HepG2 (cell line): ENCODE measurements around the gene GLDC. TPM values are rescaled to one million over a fixed set of nuclear protein-coding genes. Genes with fewer than 3 reads are reported as not detected.

Experiments used
- ATAC-seq: fragments of 200-7000 bp; cut with Tn5 transposase; 3 replicates; pipeline ENCODE4 v1.9.1; 2020; ENCODE audit warnings: mild to moderate bottlenecking, moderate library complexity
- BruUV-seq: library from RNA; stranded (reverse); fragments of 400-500 nt; replicated peaks from 2 replicates; lab custom pipeline; 2021; lab: Mats Ljungman, UMichigan
- CTCF ChIA-PET: fragments of 300-600 bp; formaldehyde crosslinking; extraction: SDS; loops from one replicate; lab custom pipeline; 2021; ENCODE audit warnings: low total read pairs, inconsistent platforms, low intra/inter-chr PET ratio; lab: Yijun Ruan, JAX
- POLR2A ChIA-PET: fragments of 350-600 bp; sonication (Branson Sonifier 250); formaldehyde crosslinking; loops from one replicate; lab custom pipeline; 2020; ENCODE audit warnings: antibody characterized with exemption, inconsistent platforms; lab: Yijun Ruan, JAX
- DNase-seq: peaks from one replicate; pipeline ENCODE4 v3.0.0-alpha.2; 2015; ENCODE audit warnings: low spot score
- FAIRE-seq: peaks from 3 replicates; lab custom pipeline; 2011; peaks lifted over from hg19 to GRCh38; lab: Jason Lieb, UNC
- H2AFZ ChIP-seq: one replicate; pipeline ENCODE4 v1.6.1; 2011; ENCODE audit warnings: low read length, inconsistent platforms
- H3K27ac ChIP-seq: fragments of 300-600 bp; 3 replicates; pipeline ENCODE4 v1.8.0; 2011; ENCODE audit warnings: mixed run types, mild to moderate bottlenecking, mixed read lengths, low read length, inconsistent platforms; ENCODE audit not compliant: insufficient read depth; ENCODE audit errors: extremely low read length
- H3K27me3 ChIP-seq, 2 experiments: fragments of 200-600 bp in 1 of 2; 2 replicates in 1 of 2; 3 replicates in 1 of 2; pipeline versions ENCODE4 v1.6.0 to v1.8.0; 2011; ENCODE audit warnings: low read length in 2 of 2, mild to moderate bottlenecking in 2 of 2, moderate library complexity in 2 of 2, inconsistent platforms in 1 of 2; ENCODE audit not compliant: insufficient read depth in 2 of 2, control insufficient read depth in 1 of 2
- H3K36me3 ChIP-seq, 2 experiments: fragments of 200-600 bp in 1 of 2; replicated peaks in 1 of 2; 2 replicates in 1 of 2; 3 replicates in 1 of 2; pipeline versions ENCODE4 v1.5.1 to v1.8.0; 2011; ENCODE audit warnings: low read length in 2 of 2, inconsistent platforms in 1 of 2; ENCODE audit not compliant: insufficient read depth in 2 of 2, control insufficient read depth in 1 of 2
- H3K4me1 ChIP-seq: 2 replicates; pipeline ENCODE4 v1.5.1; 2012; ENCODE audit warnings: low read length, inconsistent platforms; ENCODE audit not compliant: insufficient read depth
- H3K4me2 ChIP-seq: 2 replicates; pipeline ENCODE4 v1.6.0; 2011; ENCODE audit warnings: low read depth, low read length, inconsistent platforms
- H3K4me3 ChIP-seq, 3 experiments: fragments of 200-600 bp in 1 of 3; sonication (generic), shearing (Covaris generic) in 1 of 3; replicated peaks in 1 of 3; 2 replicates each; pipeline ENCODE4 v1.5.1; 2011 to 2016; ENCODE audit warnings: low read length in 3 of 3, inconsistent platforms in 2 of 3, low read depth in 2 of 3, mild to moderate bottlenecking in 2 of 3, control low read depth in 1 of 3, mixed read lengths in 1 of 3; ENCODE audit not compliant: insufficient read depth in 1 of 3
- H3K79me2 ChIP-seq: one replicate; pipeline ENCODE4 v1.6.1; 2011; ENCODE audit warnings: low read length, inconsistent platforms; ENCODE audit not compliant: insufficient read depth
- H3K9ac ChIP-seq: 2 replicates; pipeline ENCODE4 v1.6.0; 2011; ENCODE audit warnings: mild to moderate bottlenecking, low read depth, low read length, inconsistent platforms; ENCODE audit not compliant: insufficient read depth
- H3K9me3 ChIP-seq: 2 replicates; pipeline ENCODE4 v1.5.1; 2012; ENCODE audit warnings: mild to moderate bottlenecking, low read length
- H4K20me1 ChIP-seq: 2 replicates; pipeline ENCODE4 v1.6.0; 2011; ENCODE audit warnings: inconsistent platforms, mild to moderate bottlenecking, low read length, moderate library complexity; ENCODE audit not compliant: insufficient read depth
- ATM ChIP-seq: fragments of 450-650 bp; IDR thresholded peaks from 2 replicates; pipeline ENCODE4 v1.7.1; 2017; ENCODE audit warnings: mild to moderate bottlenecking, borderline replicate concordance
- EP300 ChIP-seq, 3 experiments: sonication (generic) in 1 of 3; formaldehyde crosslinking in 1 of 3; IDR thresholded peaks; 2 replicates each; pipeline versions ENCODE4 v1.5.1 to v1.6.1; 2011 to 2020; ENCODE audit warnings: low read depth in 2 of 3, low read length in 2 of 3, borderline replicate concordance in 1 of 3, improper control_type of control experiment in 1 of 3, mild to moderate bottlenecking in 1 of 3, missing genetic modification reagents in 1 of 3, moderate library complexity in 1 of 3
- FIP1L1 ChIP-seq: fragments of 200-400 bp; formaldehyde crosslinking; IDR thresholded peaks from 2 replicates; pipeline ENCODE4 v1.6.1; 2018; ENCODE audit warnings: low read depth, mild to moderate bottlenecking, low read length, moderate library complexity, borderline replicate concordance; ENCODE audit not compliant: insufficient read depth
- FOXK1 ChIP-seq: sonication (generic); formaldehyde crosslinking; IDR thresholded peaks from 2 replicates; pipeline ENCODE4 v1.4.0; 2020; ENCODE audit warnings: low read depth, missing genetic modification reagents, borderline replicate concordance
- HOXA9 ChIP-seq: sonication (generic); formaldehyde crosslinking; IDR thresholded peaks from 2 replicates; pipeline ENCODE4 v1.8.1; 2022; ENCODE audit warnings: missing genetic modification reagents, mild to moderate bottlenecking, moderate library complexity, borderline replicate concordance
- KDM3A ChIP-seq: IDR thresholded peaks from 2 replicates; pipeline ENCODE4 v1.6.1; 2018; ENCODE audit warnings: low read depth, missing compliant biosample characterization
- MAFK ChIP-seq, 2 experiments: IDR thresholded peaks in 1 of 2; conservative IDR thresholded peaks in 1 of 2; 2 replicates each; pipeline ENCODE4 v1.6.1; 2011; ENCODE audit warnings: improper control_type of control experiment in 2 of 2, low read length in 2 of 2
- MLLT10 ChIP-seq: sonication (generic); formaldehyde crosslinking; IDR thresholded peaks from 2 replicates; pipeline ENCODE4 v1.4.0; 2020; ENCODE audit warnings: missing genetic modification reagents
- YY1 ChIP-seq: IDR thresholded peaks from 2 replicates; pipeline ENCODE4 v1.6.1; 2011; ENCODE audit warnings: low read length, low read depth, moderate library complexity, mild to moderate bottlenecking; ENCODE audit not compliant: insufficient read depth, insufficient replicate concordance
- ZBTB42 ChIP-seq: sonication (generic); formaldehyde crosslinking; IDR thresholded peaks from 2 replicates; pipeline ENCODE4 v1.5.0; 2020; ENCODE audit warnings: mild to moderate bottlenecking, missing genetic modification reagents
- ZMYM3 ChIP-seq: sonication (generic); formaldehyde crosslinking; IDR thresholded peaks from 2 replicates; pipeline ENCODE4 v1.5.1; 2020; ENCODE audit warnings: mild to moderate bottlenecking, missing genetic modification reagents
- ZNF121 ChIP-seq: sonication (generic); formaldehyde crosslinking; IDR thresholded peaks from 2 replicates; pipeline ENCODE4 v1.5.0; 2020; ENCODE audit warnings: mild to moderate bottlenecking, missing genetic modification reagents
- ZNF224 ChIP-seq: sonication (generic); formaldehyde crosslinking; IDR thresholded peaks from 2 replicates; pipeline ENCODE4 v1.5.0; 2020; ENCODE audit warnings: mild to moderate bottlenecking, missing genetic modification reagents
- ZNF546 ChIP-seq: sonication (generic); formaldehyde crosslinking; conservative IDR thresholded peaks from 2 replicates; pipeline ENCODE4 v1.8.1; 2023; ENCODE audit warnings: mild to moderate bottlenecking, missing genetic modification reagents
- ZNF552 ChIP-seq: sonication (generic); formaldehyde crosslinking; IDR thresholded peaks from 2 replicates; pipeline ENCODE4 v1.9.0; 2022; ENCODE audit warnings: missing genetic modification reagents, mild to moderate bottlenecking, borderline replicate concordance
- ZNF879 ChIP-seq: sonication (generic); formaldehyde crosslinking; IDR thresholded peaks from 2 replicates; pipeline ENCODE4 v1.8.1; 2023; ENCODE audit warnings: missing genetic modification reagents
- WGBS: methylation state at CpG from one replicate; pipeline ENCODE4 v1.1.6; 2017; ENCODE audit warnings: low lambda C conversion rate; 5-methylcytosine and 5-hydroxymethylcytosine counted together
- in situ Hi-C: cut with HindIII; loops from 2 replicates; pipeline ENCODE4 v1.10.0; 2017; ENCODE audit warnings: low pct_unique_long_range_greater_than_20kb; ENCODE audit not compliant: extremely low pct_ligation_motif_present
- intact Hi-C: fragments of 100-400 bp; cut with micrococcal nuclease; formaldehyde crosslinking; loops from one replicate; pipeline ENCODE4 v1.10.0; 2022; ENCODE audit not compliant: unreplicated experiment
- polyA plus RNA-seq, 8 experiments: library from polyadenylated mRNA; depleted of rRNA in 3 of 8; stranded (reverse) in 7 of 8; unstranded in 1 of 8; fragments of >200 nt; fragmentation: Illumina TruSeq in 4 of 8; extraction: Trizol in 4 of 8; gene quantifications; 2 replicates each; pipeline versions ENCODE4 v1.2.1 to v1.2.3, GENCODE V29; 2011 to 2016; ENCODE audit warnings: low read depth in 4 of 8, missing spikeins in 1 of 8, mixed read lengths in 1 of 8; ENCODE audit not compliant: insufficient read depth in 1 of 8
- total RNA-seq, 5 experiments: library from RNA; depleted of rRNA; stranded (reverse); fragments of >200 nt; fragmentation: Illumina TruSeq; extraction: Trizol; gene quantifications; 2 replicates each; pipeline ENCODE4 v1.2.3, GENCODE V29; 2016; ENCODE audit warnings: low read depth in 1 of 5

Gene GLDC
- total and polyA plus RNA-seq, 2 of the 13 experiments (the other 11 are each of a cell fraction or from before 2014, with no cell fraction given), result 59.3 to 115 TPM

- intact Hi-C loops, result loop anchor here (1.0 to 5.0 kb wide), 5 partner anchors 17 to 99 kb away; partner anchors contain the start of genes GLDC and KDM4C
Observed at GRCh38 chr9:6681957-6682501, 36.5 kb upstream of the GLDC start.

More at GRCh38 chr9:6681957-6682501, 36.5 kb upstream of the GLDC start:
- Histone ChIP-seq H3K36me3 (no peaks in the 10 kb centered on the region), H3K4me2 (peak overlapping the region; percentile 90), H3K4me3 (peak overlapping the region; percentile 74 to 86 (median 77)), H3K27ac (peak overlapping the region; percentile 98), H3K79me2 (peaks cover 23% of the 10 kb centered on the region)
- no TSS peak for BruUV-seq
- FAIRE-seq (no peak), DNase-seq (no peak)
- WGBS, result under 1% methylated on average over 15 of the region's 15 CpGs
- POLR2A ChIA-PET, result interaction anchor here (0.6 to 2.9 kb wide), 27 partner anchors 8 to 674 kb away, joined by 3 to 41 read pairs (median 5); partner anchors contain the start of genes GLDC and KDM4C
- TF ChIP-seq EP300 (IDR thresholded peaks at IDR 0.05; ENCODE audit: low read depth in 2 of 2, low read length in 2 of 2) (0 out of 4 replicates have a peak, but pooled peaks of 1 of the 2 experiments have one; percentile 4), EP300 (CRISPR knock-in tag; IDR thresholded peaks at IDR 0.05; ENCODE audit: borderline replicate concordance) (no peak), HOXA9 (CRISPR knock-in tag) (0 out of 2 replicates have a peak, but pooled peaks have one; percentile 15), ATM (no peak), FOXK1 (CRISPR knock-in tag) (0 out of 2 replicates have a peak, but pooled peaks have one; percentile 4), ZNF879 (CRISPR knock-in tag) (peak; percentile 39; the same call in 1 of the 2 replicates), ZNF121 (CRISPR knock-in tag) (peak; percentile 96), MAFK (conservative IDR thresholded peaks at IDR 0.05 in 1 of 2, IDR thresholded peaks at IDR 0.05 in 1 of 2; ENCODE audit: low read length in 2 of 2) (no peak), FIP1L1 (0 out of 2 replicates have a peak, but pooled peaks have one; percentile 2), ZNF546 (CRISPR knock-in tag) (0 out of 2 replicates have a peak, but pooled peaks have one; percentile 1), YY1 (peak; percentile 13), MLLT10 (CRISPR knock-in tag) (no peak), ZMYM3 (CRISPR knock-in tag) (peak; percentile 36; the same call in 1 of the 2 replicates), ZBTB42 (CRISPR knock-in tag) (0 out of 2 replicates have a peak, but pooled peaks have one; percentile 9), ZNF224 (no peak), ZNF552 (0 out of 2 replicates have a peak, but pooled peaks have one; percentile 6), KDM3A (CRISPR knock-in tag) (0 out of 2 replicates have a peak, but pooled peaks have one; percentile 8)
- TF ChIP-seq, all 625 proteins: peak for 12
- H3K9ac ChIP-seq, result peak overlapping the region; percentile 94
- no peaks in the 10 kb centered on the region for H3K9me3 ChIP-seq
- in situ Hi-C loops, result loop anchor here (5.0 to 25.0 kb wide), 2 partner anchors 95 to 320 kb away; no protein-coding TSS in a partner anchor
- no peaks in the 10 kb centered on the region for H4K20me1 ChIP-seq
- H2AFZ ChIP-seq, result no peak overlapping the region
- CTCF ChIA-PET, result no interaction called here
- peak; percentile 12 for ATAC-seq
- H3K27me3 ChIP-seq, result no peaks in the 10 kb centered on the region
- peaks cover 63% of the 10 kb centered on the region for H3K4me1 ChIP-seq
